ENCODE measurements around the gene NME3.

Gene NME3

DNA sequence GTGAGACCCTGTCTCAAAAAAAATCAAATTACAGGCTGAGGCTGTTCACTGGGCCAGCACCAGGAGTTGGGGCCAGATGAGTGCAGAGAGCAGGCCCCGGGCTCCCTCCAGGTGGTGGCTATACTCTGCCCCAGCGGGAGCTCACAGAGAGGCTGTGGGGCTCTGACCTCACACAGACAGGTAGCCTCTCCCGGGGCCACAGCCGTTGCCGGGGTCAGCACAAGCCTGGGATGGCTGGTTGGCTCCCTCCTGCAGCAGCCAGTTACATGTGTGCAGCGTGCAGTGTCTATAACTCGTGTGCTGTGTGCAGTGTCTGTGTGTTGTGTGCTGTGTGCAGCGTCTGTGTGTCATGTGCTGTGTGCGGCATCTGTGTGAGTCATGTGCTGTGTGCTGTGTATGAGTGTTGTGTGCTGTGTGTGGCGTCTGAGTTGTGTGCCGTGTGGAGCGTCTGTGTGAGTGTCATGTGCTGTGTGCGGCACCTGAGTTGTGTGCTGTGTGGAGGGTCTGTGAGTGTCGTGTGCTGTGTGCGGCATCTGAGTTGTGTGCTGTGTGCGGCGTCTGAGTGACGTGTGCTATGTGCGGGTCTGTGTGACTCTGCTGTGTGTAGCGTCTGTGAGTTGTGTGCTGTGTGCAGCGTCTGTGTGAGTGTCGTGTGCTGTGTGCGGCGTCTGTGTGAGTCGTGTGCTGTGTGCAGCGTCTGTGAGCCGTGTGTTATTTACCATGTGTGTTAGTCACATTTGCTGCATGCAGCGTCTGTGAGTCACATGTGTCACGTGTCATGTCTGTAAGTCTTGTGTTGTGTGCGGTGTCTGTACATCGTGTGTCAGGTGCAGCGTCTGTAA is 44.5 kb downstream of the NME3 start:
- TF ChIP-seq, protein P1, sequence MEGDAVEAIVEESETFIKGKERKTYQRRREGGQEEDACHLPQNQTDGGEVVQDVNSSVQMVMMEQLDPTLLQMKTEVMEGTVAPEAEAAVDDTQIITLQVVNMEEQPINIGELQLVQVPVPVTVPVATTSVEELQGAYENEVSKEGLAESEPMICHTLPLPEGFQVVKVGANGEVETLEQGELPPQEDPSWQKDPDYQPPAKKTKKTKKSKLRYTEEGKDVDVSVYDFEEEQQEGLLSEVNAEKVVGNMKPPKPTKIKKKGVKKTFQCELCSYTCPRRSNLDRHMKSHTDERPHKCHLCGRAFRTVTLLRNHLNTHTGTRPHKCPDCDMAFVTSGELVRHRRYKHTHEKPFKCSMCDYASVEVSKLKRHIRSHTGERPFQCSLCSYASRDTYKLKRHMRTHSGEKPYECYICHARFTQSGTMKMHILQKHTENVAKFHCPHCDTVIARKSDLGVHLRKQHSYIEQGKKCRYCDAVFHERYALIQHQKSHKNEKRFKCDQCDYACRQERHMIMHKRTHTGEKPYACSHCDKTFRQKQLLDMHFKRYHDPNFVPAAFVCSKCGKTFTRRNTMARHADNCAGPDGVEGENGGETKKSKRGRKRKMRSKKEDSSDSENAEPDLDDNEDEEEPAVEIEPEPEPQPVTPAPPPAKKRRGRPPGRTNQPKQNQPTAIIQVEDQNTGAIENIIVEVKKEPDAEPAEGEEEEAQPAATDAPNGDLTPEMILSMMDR (IDR thresholded peaks at IDR 0.05), result no peak

DNA sequence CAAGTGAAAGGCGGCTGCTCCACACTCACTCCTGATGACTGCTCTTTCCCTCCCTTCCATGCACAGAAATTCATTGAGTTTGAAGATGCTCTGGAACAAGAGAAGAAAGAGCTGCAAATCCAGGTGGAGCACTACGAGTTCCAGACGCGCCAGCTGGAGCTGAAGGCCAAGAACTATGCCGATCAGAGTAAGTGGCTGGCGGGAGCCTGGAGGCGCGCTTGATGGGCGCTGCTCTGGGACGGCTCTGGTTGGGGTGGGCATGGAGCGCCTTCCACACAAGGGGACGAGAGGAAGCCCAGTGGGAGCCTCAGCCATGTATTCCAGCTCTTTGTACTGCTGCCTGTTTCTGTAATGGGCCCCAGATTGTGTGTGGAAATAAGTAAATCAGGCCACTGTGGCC is 46.9 kb downstream of the NME3 start:
- TF ChIP-seq, protein P1 (IDR thresholded peaks at IDR 0.05), result no peak

DNA sequence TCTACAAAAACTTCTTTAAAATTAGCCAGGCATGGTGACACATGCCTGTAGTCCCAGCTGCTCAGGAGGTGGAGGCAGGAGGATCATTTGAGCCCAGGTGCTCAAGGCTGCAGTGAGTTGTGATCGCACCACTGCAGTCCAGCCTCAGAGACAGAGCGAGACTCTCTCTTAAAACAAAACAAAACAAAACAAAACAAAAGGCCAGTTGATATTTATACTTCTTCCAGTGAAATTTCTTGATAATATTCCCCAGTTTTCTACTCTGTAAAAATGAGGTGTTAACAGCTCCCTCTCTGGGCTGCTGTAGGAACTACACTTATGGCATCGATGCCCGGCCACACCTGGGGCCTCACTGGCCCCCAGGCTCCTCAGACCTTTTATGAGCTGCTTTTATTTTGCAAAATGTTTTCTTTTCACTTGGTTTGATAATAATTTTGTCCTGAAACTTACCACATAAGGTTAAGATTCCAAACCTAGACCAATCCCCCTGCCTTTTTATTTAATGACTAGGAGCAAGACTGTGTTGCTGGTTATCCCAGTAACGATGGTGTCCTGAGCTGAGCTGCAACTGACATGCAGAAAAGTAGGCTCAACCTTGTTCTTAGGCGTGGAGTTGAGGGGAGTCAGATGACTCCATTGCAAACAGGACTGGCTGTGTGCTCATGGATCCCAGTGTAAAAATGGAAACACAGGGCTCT is 47.7 kb downstream of the NME3 start:
- TF ChIP-seq, protein P1 (IDR thresholded peaks at IDR 0.05), result peak; percentile 89

DNA sequence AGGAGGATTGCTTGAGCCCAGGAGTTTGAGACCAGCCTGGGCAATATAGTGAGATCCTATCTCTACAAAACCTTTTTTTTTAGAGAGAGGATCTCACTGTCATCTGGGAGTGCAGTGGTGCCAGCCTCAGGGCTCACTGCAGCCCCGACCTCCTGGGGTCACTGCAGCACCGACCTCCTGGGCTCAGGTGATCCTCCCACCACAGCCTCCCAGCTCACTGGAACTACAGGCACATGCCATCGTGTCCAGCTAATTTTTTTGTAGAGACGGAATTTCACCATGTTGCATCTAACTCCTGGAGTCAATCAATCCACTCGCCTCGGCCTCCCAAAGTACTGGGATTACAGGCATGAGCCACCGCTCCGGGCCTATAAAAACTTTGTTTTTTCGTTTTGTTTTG is 50.0 kb downstream of the NME3 start:
- TF ChIP-seq, protein P1 (IDR thresholded peaks at IDR 0.05), result no peak
